ENCODE measurements around the gene IFI6.
"Not testable (repeated sequence)": the region's sequence is repeated elsewhere in the genome, so short reads cannot be mapped to it uniquely, and the experiment has no call there.

IFI6 gene

GRCh38 chr1:27671964-27672749 is at the start of gene IFI6:
TSS of gene IFI6 (minus strand) at chr1:27672192. CDS start at chr1:27669314, 2,878 bp downstream.
- peak; percentile 48 to 73 for DNase-seq (ENCODE audit: low read depth in 2 of 2)

- no peak for DNase-seq (ENCODE audit: low read depth in 2 of 2)
Observed at GRCh38 chr1:27719286-27720251, 47.6 kb upstream of the IFI6 start.

GRCh38 chr1:27716262-27716895 is 44.4 kb upstream of the IFI6 start:
- DNase-seq (ENCODE audit: low read depth in 2 of 2) = no peak

GRCh38 chr1:27713869-27714513 is 42.0 kb upstream of the IFI6 start:
- no peak for DNase-seq (ENCODE audit: low read depth in 2 of 2)

DNA sequence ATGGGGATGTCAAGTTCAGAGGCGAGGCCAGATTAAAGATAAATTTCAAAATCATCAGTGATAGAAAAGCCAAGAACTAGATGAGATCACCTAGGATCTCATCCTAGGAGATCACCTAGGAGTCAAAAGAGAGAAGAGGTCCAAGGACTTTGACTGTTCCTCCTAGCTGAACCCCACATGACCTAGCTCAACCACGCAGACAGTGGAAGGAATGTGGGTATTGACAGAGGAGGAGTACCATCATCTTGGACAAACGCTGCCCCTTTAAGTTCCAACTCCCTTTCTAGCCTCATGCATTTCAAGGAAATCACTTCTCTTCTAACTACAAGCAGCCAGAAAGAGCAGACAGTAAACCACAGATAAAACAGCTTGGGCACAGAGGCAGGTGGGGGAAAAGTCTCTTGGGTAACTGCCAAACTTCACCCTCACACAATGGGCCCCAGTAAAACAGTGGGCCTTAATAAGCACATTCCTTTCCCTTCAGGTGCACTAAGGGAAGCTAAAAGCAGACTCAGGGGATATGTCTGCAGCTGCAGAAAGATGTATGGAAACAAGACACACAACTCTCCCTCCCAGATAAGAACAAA is 41.2 kb upstream of the IFI6 start:
- no peak for DNase-seq (ENCODE audit: low read depth in 2 of 2)

DNA sequence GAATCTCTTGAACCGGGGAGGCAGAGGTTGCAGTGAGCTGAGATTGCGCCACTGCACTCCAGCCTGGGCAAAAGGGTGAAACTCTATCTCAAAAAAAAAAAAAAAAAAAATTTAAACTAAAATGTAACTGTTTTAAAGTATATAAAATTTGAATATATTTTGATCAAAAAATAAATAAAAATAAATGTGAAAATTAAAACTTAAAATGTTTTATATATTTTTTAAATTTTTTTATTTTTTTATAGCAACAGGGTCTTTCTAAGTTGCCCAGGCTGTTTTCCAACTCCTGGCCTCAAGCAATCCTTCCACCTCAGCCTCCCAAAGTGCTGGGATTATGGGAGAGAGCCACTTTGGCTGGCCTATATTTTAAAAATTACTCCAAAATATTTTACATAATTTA is 38.6 kb upstream of the IFI6 start:
- no peak for DNase-seq (ENCODE audit: low read depth in 2 of 2)

DNA sequence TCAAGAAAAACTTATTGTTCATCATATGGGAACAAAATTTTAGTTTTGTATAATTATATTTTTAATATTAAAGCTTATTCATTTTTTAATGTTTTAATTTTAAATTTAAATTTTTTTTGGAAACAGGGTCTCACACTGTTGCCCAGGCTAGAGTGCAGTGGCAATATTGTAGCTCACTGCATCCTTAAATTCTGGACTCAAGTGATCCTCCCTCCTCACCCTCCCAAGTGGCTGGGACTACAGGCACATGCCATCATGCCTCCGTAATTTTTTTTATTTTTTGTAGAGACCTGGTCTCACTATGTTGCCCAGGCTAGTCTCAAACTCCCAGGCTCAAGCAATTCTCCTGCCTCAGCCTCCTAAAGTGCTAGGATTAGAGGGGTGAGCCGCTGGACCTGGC is 33.6 kb upstream of the IFI6 start:
- no peak for DNase-seq (ENCODE audit: low read depth in 2 of 2)

DNA sequence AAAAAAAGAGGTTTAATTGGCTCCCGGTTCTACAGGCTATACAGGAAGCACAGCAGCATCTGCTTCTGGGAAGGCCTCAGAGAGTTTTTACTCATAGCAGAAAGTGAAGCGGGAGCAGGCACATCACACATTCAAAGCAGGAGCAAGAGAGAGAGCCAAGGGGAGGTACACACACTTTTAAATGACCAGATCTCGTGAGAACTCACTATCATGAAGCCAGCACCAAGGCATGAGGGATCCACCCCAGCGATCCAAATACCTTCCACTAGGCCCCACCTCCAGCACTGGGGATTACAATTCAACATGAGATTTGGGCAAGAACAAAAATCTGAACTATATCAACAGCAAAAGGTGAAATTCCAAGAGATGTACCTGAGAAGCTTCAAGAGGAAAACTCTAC is 33.0 kb upstream of the IFI6 start:
- DNase-seq (ENCODE audit: low read depth in 2 of 2) = no peak

DNA sequence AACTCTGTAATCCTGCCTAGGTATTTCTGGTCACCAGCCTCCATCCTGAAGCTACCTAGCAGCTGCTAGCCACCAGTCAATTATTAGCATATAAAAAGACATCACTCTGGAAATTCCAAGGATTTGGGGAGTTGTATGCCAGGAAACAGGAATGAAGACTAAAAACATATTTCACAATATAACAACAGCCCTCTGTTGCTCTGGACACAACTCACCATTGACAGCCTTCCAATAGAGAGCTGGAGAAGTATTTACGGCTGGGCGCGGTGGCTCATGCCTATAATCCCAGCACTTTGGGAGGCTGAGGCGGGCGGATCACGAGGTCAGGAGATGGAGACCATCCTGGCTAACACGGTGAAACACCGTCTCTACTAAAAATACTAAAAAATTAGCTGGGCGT is 24.8 kb upstream of the IFI6 start:
- DNase-seq (ENCODE audit: low read depth in 2 of 2) = not testable (repeated sequence)

DNA sequence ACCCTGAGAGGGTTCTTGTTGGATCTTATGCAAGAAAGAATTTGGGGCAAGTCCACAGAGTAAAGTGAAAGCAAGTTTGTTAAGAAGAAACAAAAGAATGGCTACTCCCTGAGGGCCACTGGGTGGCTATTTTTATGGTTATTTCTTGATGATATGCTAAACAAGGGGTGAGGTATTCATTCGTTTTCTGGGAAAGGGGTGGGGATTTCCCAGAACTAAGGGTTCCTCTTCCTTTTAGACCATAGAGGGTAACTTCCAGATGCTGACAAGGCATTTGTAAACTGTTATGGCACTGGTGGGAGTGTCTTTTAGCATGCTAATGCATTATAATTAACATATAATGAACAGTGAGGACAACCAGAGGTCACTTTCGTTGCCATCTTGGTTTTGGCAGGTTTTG is 18.2 kb upstream of the IFI6 start:
- no peak for DNase-seq (ENCODE audit: low read depth in 2 of 2)

GRCh38 chr1:27689423-27690173 is 17.6 kb upstream of the IFI6 start:
- no peak for DNase-seq (ENCODE audit: low read depth in 2 of 2)

GRCh38 chr1:27687906-27688305 is 15.9 kb upstream of the IFI6 start:
- DNase-seq (ENCODE audit: low read depth in 2 of 2) = no peak

- DNase-seq (ENCODE audit: low read depth in 2 of 2) = no peak
Observed at GRCh38 chr1:27686223-27686990, 14.4 kb upstream of the IFI6 start.

- DNase-seq (ENCODE audit: low read depth in 2 of 2) = no peak
Observed at GRCh38 chr1:27684176-27684575, 12.2 kb upstream of the IFI6 start.

DNA sequence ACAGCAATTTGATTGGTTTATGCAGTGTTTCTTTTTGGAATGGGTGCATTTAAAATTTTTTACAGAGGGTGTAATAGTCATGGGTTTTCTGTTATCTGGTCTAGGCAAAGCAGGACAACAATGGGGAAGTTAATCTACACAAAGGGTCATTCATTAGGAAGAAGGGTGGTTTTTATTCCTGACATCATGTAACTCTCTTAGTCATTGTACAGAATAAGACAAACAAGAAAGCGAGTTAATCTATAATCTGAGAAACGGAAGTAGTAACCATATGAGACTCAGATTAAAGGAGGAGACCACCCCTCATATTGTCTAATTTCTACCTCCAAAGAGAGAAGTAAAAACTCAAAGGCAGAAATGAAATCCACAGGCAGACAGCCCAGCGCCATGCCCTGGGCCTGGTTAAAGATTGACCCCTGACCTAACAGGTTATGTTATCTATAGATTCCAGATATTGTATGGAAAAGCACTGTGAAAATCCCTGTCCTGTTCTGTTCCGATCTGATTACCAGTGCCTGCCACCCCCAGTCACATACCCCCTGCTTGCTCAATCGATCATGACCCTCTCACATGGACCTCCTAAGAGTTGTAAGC is 10.5 kb upstream of the IFI6 start:
- DNase-seq (ENCODE audit: low read depth in 2 of 2) = no peak

GRCh38 chr1:27681580-27681979 is 9.6 kb upstream of the IFI6 start:
- DNase-seq (ENCODE audit: low read depth in 2 of 2) = not testable (repeated sequence)

GRCh38 chr1:27680225-27680791 is 8.3 kb upstream of the IFI6 start:
- not testable (repeated sequence) for DNase-seq (ENCODE audit: low read depth in 2 of 2)

DNA sequence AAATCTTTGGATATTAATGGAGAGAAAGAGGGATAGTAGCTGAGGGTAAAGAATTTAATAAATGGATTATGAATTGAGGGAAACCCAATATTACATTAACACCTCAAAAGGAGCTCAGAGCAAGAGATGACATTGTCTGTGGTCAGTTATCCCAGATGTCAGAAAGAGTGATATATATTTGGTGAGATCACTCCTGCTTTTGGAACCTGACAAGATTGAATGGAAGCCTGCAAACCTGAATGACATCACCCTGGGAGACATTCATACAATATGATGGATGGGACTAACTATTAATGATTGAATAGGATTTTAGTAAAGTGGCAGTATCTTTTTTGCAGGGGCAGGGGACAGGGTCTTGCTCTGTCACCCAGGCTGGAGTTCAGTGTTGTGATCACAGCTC is 6.8 kb upstream of the IFI6 start:
- DNase-seq (ENCODE audit: low read depth in 2 of 2) = no peak

DNA sequence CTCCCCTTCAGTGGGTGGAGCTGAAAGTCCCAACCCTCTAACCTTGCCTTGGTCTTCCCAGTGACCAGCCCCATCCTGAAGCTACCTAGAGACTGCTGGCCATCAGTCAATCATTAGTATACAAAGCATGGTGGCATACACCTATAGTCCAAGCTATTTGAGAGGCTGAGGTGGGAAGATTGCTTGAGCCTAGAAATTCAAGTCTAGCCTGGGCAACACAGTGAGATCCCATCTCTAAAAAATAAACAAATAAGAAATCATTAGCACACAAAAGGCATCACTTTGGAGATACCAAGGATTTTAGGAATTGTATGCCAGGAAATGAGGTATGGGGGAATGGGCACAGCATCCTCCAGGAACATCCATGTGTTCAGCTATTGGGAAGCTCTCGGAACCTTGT is 4.4 kb upstream of the IFI6 start:
- DNase-seq (ENCODE audit: low read depth in 2 of 2) = no peak

Data from stimulated activated CD4-positive, alpha-beta T cell treated with anti-CD3 and anti-CD28 coated beads, Interleukin-4, amount 100 ng/mL, for 48 hours (primary cell).